ENCODE results near the gene FHAD1.
"Not testable (repeated sequence)": the region's sequence is repeated elsewhere in the genome, so short reads cannot be mapped to it uniquely, and the experiment has no call there.

The FHAD1 gene

GRCh38 chr1:15382601-15383518 lies 135.8 kb downstream of the FHAD1 start:
- Histone ChIP-seq H3K27ac (ENCODE audit: insufficient read depth, low read depth, low read length, poor library complexity, severe bottlenecking) (no peak overlapping the region), H3K36me3 (ENCODE audit: control insufficient read depth, insufficient read depth, low read length) (no peaks in the 10 kb centered on the region), H3K4me1 (ENCODE audit: control insufficient read depth, insufficient read depth, low read length) (peaks cover 25% of the 10 kb centered on the region), H3K9me3 (ENCODE audit: control insufficient read depth, low read length) (no peaks in the 10 kb centered on the region), H3K27me3 (ENCODE audit: control insufficient read depth, insufficient read depth, low read length, poor library complexity, severe bottlenecking) (peaks cover 34% of the 10 kb centered on the region), H3K4me3 (ENCODE audit: insufficient read depth, low read depth, low read length) (no peak overlapping the region)
- 92 to 93% methylated on average over 26 of the region's 26 CpGs for WGBS, 2 experiments

DNA sequence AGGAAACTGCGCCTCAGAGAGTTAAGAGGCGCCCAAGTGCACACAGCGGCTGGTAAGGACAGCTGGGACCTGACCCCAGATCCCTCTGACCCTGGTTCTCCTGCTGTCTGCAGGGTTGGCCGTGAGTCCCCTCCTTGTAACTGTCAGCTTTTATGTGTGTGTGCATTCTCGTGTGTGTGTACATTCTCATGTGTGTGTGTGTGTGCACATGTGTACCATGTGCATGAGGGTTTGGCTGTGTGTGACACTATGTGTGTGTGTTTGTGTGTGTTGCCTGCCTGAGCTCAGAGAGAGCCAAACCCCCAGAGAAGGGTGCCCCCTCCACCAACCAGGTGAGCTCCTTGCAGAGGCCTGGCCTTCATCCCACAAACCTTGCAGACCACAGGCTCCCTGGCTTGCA lies 136.8 kb downstream of the FHAD1 start:
- peaks cover 37% of the 10 kb centered on the region for H3K27me3 ChIP-seq (ENCODE audit: control insufficient read depth, insufficient read depth, low read length, poor library complexity, severe bottlenecking)
- 84 to 87% methylated on average over 5 of the region's 5 CpGs for WGBS, 2 experiments
- H3K27ac ChIP-seq (ENCODE audit: insufficient read depth, low read depth, low read length, poor library complexity, severe bottlenecking) = no peak overlapping the region
- no peaks in the 10 kb centered on the region for H3K9me3 ChIP-seq (ENCODE audit: control insufficient read depth, low read length)
- peaks cover 30% of the 10 kb centered on the region for H3K4me1 ChIP-seq (ENCODE audit: control insufficient read depth, insufficient read depth, low read length)
- H3K36me3 ChIP-seq (ENCODE audit: control insufficient read depth, insufficient read depth, low read length) = no peaks in the 10 kb centered on the region
- H3K4me3 ChIP-seq (ENCODE audit: insufficient read depth, low read depth, low read length) = no peak overlapping the region

- WGBS, 2 experiments = 3% methylated on average over 20 of the region's 20 CpGs
- Histone ChIP-seq H3K27ac (ENCODE audit: insufficient read depth, low read depth, low read length, poor library complexity, severe bottlenecking) (no peak overlapping the region), H3K27me3 (ENCODE audit: control insufficient read depth, insufficient read depth, low read length, poor library complexity, severe bottlenecking) (peaks cover 38% of the 10 kb centered on the region), H3K4me3 (ENCODE audit: insufficient read depth, low read depth, low read length) (no peak overlapping the region), H3K36me3 (ENCODE audit: control insufficient read depth, insufficient read depth, low read length) (no peaks in the 10 kb centered on the region), H3K4me1 (ENCODE audit: control insufficient read depth, insufficient read depth, low read length) (peaks cover 31% of the 10 kb centered on the region), H3K9me3 (ENCODE audit: control insufficient read depth, low read length) (no peaks in the 10 kb centered on the region)
These were observed 137.4 kb downstream of the FHAD1 start for GRCh38 chr1:15384301-15384901.

- H3K27me3 ChIP-seq (ENCODE audit: control insufficient read depth, insufficient read depth, low read length, poor library complexity, severe bottlenecking) = peaks cover 38% of the 10 kb centered on the region
- H3K4me1 ChIP-seq (ENCODE audit: control insufficient read depth, insufficient read depth, low read length) = peaks cover 24% of the 10 kb centered on the region
- H3K27ac ChIP-seq (ENCODE audit: insufficient read depth, low read depth, low read length, poor library complexity, severe bottlenecking) = no peak overlapping the region
- no peaks in the 10 kb centered on the region for H3K36me3 ChIP-seq (ENCODE audit: control insufficient read depth, insufficient read depth, low read length)
- WGBS, 2 experiments = 55 to 74% methylated on average over 3 of the region's 3 CpGs
- H3K9me3 ChIP-seq (ENCODE audit: control insufficient read depth, low read length) = no peaks in the 10 kb centered on the region
- no peak overlapping the region for H3K4me3 ChIP-seq (ENCODE audit: insufficient read depth, low read depth, low read length)
These were observed 138.4 kb downstream of the FHAD1 start for GRCh38 chr1:15385420-15385819.

GRCh38 chr1:15386164-15386749 lies 139.2 kb downstream of the FHAD1 start:
- Histone ChIP-seq H3K36me3 (ENCODE audit: control insufficient read depth, insufficient read depth, low read length) (no peaks in the 10 kb centered on the region), H3K27ac (ENCODE audit: insufficient read depth, low read depth, low read length, poor library complexity, severe bottlenecking) (no peak overlapping the region), H3K4me1 (ENCODE audit: control insufficient read depth, insufficient read depth, low read length) (peaks cover 24% of the 10 kb centered on the region), H3K9me3 (ENCODE audit: control insufficient read depth, low read length) (no peaks in the 10 kb centered on the region), H3K27me3 (ENCODE audit: control insufficient read depth, insufficient read depth, low read length, poor library complexity, severe bottlenecking) (peaks cover 35% of the 10 kb centered on the region), H3K4me3 (ENCODE audit: insufficient read depth, low read depth, low read length) (no peak overlapping the region)
- 10% methylated on average over 17 of the region's 17 CpGs for WGBS, 2 experiments

GRCh38 chr1:15388201-15388880 lies 141.3 kb downstream of the FHAD1 start:
- no peak overlapping the region for H3K4me3 ChIP-seq (ENCODE audit: insufficient read depth, low read depth, low read length)
- H3K27ac ChIP-seq (ENCODE audit: insufficient read depth, low read depth, low read length, poor library complexity, severe bottlenecking) = no peak overlapping the region
- H3K9me3 ChIP-seq (ENCODE audit: control insufficient read depth, low read length) = no peaks in the 10 kb centered on the region
- H3K4me1 ChIP-seq (ENCODE audit: control insufficient read depth, insufficient read depth, low read length) = peaks cover 24% of the 10 kb centered on the region
- no peaks in the 10 kb centered on the region for H3K36me3 ChIP-seq (ENCODE audit: control insufficient read depth, insufficient read depth, low read length)
- H3K27me3 ChIP-seq (ENCODE audit: control insufficient read depth, insufficient read depth, low read length, poor library complexity, severe bottlenecking) = peaks cover 34% of the 10 kb centered on the region
- 50 to 54% methylated on average over 14 to 15 of the region's 15 CpGs for WGBS, 2 experiments

GRCh38 chr1:15389828-15390227 lies 142.8 kb downstream of the FHAD1 start:
- H3K4me3 ChIP-seq (ENCODE audit: insufficient read depth, low read depth, low read length); H3K36me3 ChIP-seq (ENCODE audit: control insufficient read depth, insufficient read depth, low read length); H3K9me3 ChIP-seq (ENCODE audit: control insufficient read depth, low read length); H3K27ac ChIP-seq (ENCODE audit: insufficient read depth, low read depth, low read length, poor library complexity, severe bottlenecking): not testable (repeated sequence)
- 95% methylated on average over 8 of the region's 8 CpGs for WGBS, 2 experiments
- H3K4me1 ChIP-seq (ENCODE audit: control insufficient read depth, insufficient read depth, low read length) = peaks cover 12% of the 10 kb centered on the region
- peaks cover 21% of the 10 kb centered on the region for H3K27me3 ChIP-seq (ENCODE audit: control insufficient read depth, insufficient read depth, low read length, poor library complexity, severe bottlenecking)

- 87 to 90% methylated on average over 8 of the region's 8 CpGs for WGBS, 2 experiments
- no peaks in the 10 kb centered on the region for H3K9me3 ChIP-seq (ENCODE audit: control insufficient read depth, low read length)
- peaks cover 13% of the 10 kb centered on the region for H3K27me3 ChIP-seq (ENCODE audit: control insufficient read depth, insufficient read depth, low read length, poor library complexity, severe bottlenecking)
- no peaks in the 10 kb centered on the region for H3K36me3 ChIP-seq (ENCODE audit: control insufficient read depth, insufficient read depth, low read length)
- peaks cover 9% of the 10 kb centered on the region for H3K4me1 ChIP-seq (ENCODE audit: control insufficient read depth, insufficient read depth, low read length)
- no peak overlapping the region for H3K4me3 ChIP-seq (ENCODE audit: insufficient read depth, low read depth, low read length)
- H3K27ac ChIP-seq (ENCODE audit: insufficient read depth, low read depth, low read length, poor library complexity, severe bottlenecking) = no peak overlapping the region
These were observed 143.6 kb downstream of the FHAD1 start for GRCh38 chr1:15390667-15391066.

- Histone ChIP-seq H3K4me1 (ENCODE audit: control insufficient read depth, insufficient read depth, low read length) (peaks cover 6% of the 10 kb centered on the region), H3K27me3 (ENCODE audit: control insufficient read depth, insufficient read depth, low read length, poor library complexity, severe bottlenecking) (peaks cover 6% of the 10 kb centered on the region), H3K9me3 (ENCODE audit: control insufficient read depth, low read length) (no peaks in the 10 kb centered on the region), H3K36me3 (ENCODE audit: control insufficient read depth, insufficient read depth, low read length) (no peaks in the 10 kb centered on the region), H3K27ac (ENCODE audit: insufficient read depth, low read depth, low read length, poor library complexity, severe bottlenecking) (no peak overlapping the region), H3K4me3 (ENCODE audit: insufficient read depth, low read depth, low read length) (no peak overlapping the region)
- WGBS, 2 experiments = 93 to 94% methylated on average over 4 of the region's 4 CpGs
These were observed 144.3 kb downstream of the FHAD1 start for GRCh38 chr1:15391366-15391765.
